HUES6 (cell line): Measurements from ENCODE around the gene WSCD2.

Experiments
- H3K27ac ChIP-seq: 2 replicates; pipeline ENCODE4 v1.7.0; 2013; ENCODE audit warnings: low read depth, mild to moderate bottlenecking, low read length, inconsistent platforms
- H3K27me3 ChIP-seq: 2 replicates; pipeline ENCODE4 v1.6.1; 2013; ENCODE audit warnings: low read length; ENCODE audit not compliant: control insufficient read depth, insufficient read depth
- H3K36me3 ChIP-seq: 2 replicates; pipeline ENCODE4 v1.6.1; 2013; ENCODE audit warnings: low read length; ENCODE audit not compliant: control insufficient read depth, insufficient read depth
- H3K4me1 ChIP-seq: 2 replicates; pipeline ENCODE4 v1.6.1; 2013; ENCODE audit warnings: low read length; ENCODE audit not compliant: control insufficient read depth, insufficient read depth
- H3K4me3 ChIP-seq: 2 replicates; pipeline ENCODE4 v1.5.1; 2013; ENCODE audit warnings: low read depth, low read length
- H3K9ac ChIP-seq: one replicate; pipeline ENCODE4 v1.6.1; 2013; ENCODE audit warnings: mild to moderate bottlenecking, low read length
- H3K9me3 ChIP-seq: 2 replicates; pipeline ENCODE4 v1.6.1; 2013; ENCODE audit warnings: low read depth, low read length; ENCODE audit not compliant: control insufficient read depth, insufficient read depth

Gene WSCD2

GRCh38 chr12:108097160-108097911 lies 31.8 kb upstream of the WSCD2 start:
- no peak overlapping the region for H3K4me3 ChIP-seq
- H3K9ac ChIP-seq = no peak overlapping the region
- peaks cover 15% of the 10 kb centered on the region for H3K4me1 ChIP-seq
- H3K9me3 ChIP-seq = no peaks in the 10 kb centered on the region
- H3K27me3 ChIP-seq = no peaks in the 10 kb centered on the region
- no peaks in the 10 kb centered on the region for H3K36me3 ChIP-seq
- H3K27ac ChIP-seq = no peak overlapping the region

GRCh38 chr12:108098374-108098773 lies 30.7 kb upstream of the WSCD2 start:
- Histone ChIP-seq H3K9me3 (no peaks in the 10 kb centered on the region), H3K36me3 (no peaks in the 10 kb centered on the region), H3K9ac (no peak overlapping the region), H3K27me3 (no peaks in the 10 kb centered on the region), H3K27ac (no peak overlapping the region), H3K4me3 (no peak overlapping the region), H3K4me1 (peaks cover 15% of the 10 kb centered on the region)

GRCh38 chr12:108099073-108099472 lies 30.0 kb upstream of the WSCD2 start:
- no peaks in the 10 kb centered on the region for H3K27me3 ChIP-seq
- H3K4me3 ChIP-seq = no peak overlapping the region
- no peak overlapping the region for H3K27ac ChIP-seq
- peaks cover 15% of the 10 kb centered on the region for H3K4me1 ChIP-seq
- H3K9ac ChIP-seq = no peak overlapping the region
- H3K36me3 ChIP-seq = no peaks in the 10 kb centered on the region
- no peaks in the 10 kb centered on the region for H3K9me3 ChIP-seq

GRCh38 chr12:108099778-108100489 lies 29.2 kb upstream of the WSCD2 start:
- Histone ChIP-seq H3K9me3 (no peaks in the 10 kb centered on the region), H3K27ac (no peak overlapping the region)

DNA sequence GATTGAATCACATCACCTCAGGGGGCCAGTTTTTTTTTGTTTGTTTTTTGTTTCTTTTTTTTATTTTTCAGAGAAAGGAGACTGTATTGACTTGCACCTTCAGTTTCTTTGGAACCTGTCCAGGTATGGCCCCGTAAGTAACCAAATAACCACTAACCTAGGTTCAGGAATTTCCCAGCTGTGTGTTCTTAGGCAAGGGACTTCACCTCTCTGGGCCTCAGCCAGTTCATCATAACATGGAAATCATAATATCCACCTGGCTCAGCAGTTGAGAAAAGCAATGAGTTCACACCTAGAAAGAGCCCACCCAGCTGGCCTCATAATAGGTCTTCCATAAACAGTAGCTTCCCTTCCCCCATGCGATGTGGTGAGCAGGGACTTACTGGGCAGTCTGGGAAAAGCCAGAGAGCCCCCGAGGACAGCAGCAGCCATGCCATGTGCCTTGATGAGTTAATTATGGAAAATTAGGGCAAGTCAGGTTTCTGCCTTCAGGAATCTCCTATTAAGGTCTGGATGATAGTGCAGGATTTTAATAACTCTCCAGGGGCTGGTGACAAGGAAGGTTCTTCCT lies 27.4 kb upstream of the WSCD2 start:
- no peak overlapping the region for H3K4me3 ChIP-seq
- H3K27ac ChIP-seq = no peak overlapping the region
- H3K9ac ChIP-seq = no peak overlapping the region
- H3K9me3 ChIP-seq = no peaks in the 10 kb centered on the region
- no peaks in the 10 kb centered on the region for H3K27me3 ChIP-seq
- no peaks in the 10 kb centered on the region for H3K36me3 ChIP-seq
- H3K4me1 ChIP-seq = peaks cover 15% of the 10 kb centered on the region

More at GRCh38 chr12:108099778-108100489, 29.2 kb upstream of the WSCD2 start:
- H3K4me1 ChIP-seq = peaks cover 15% of the 10 kb centered on the region
- no peaks in the 10 kb centered on the region for H3K27me3 ChIP-seq
- H3K9ac ChIP-seq = no peak overlapping the region
- no peak overlapping the region for H3K4me3 ChIP-seq
- no peaks in the 10 kb centered on the region for H3K36me3 ChIP-seq

GRCh38 chr12:108102363-108102762 lies 26.7 kb upstream of the WSCD2 start:
- Histone ChIP-seq H3K27ac (no peak overlapping the region), H3K4me3 (no peak overlapping the region), H3K36me3 (no peaks in the 10 kb centered on the region), H3K4me1 (peaks cover 15% of the 10 kb centered on the region), H3K27me3 (no peaks in the 10 kb centered on the region), H3K9ac (no peak overlapping the region), H3K9me3 (no peaks in the 10 kb centered on the region)

- H3K36me3 ChIP-seq = no peaks in the 10 kb centered on the region
- no peaks in the 10 kb centered on the region for H3K9me3 ChIP-seq
- no peak overlapping the region for H3K4me3 ChIP-seq
- peaks cover 15% of the 10 kb centered on the region for H3K4me1 ChIP-seq
- no peak overlapping the region for H3K27ac ChIP-seq
- H3K9ac ChIP-seq = no peak overlapping the region
- H3K27me3 ChIP-seq = no peaks in the 10 kb centered on the region
These were observed 26.0 kb upstream of the WSCD2 start for GRCh38 chr12:108103087-108103486.

DNA sequence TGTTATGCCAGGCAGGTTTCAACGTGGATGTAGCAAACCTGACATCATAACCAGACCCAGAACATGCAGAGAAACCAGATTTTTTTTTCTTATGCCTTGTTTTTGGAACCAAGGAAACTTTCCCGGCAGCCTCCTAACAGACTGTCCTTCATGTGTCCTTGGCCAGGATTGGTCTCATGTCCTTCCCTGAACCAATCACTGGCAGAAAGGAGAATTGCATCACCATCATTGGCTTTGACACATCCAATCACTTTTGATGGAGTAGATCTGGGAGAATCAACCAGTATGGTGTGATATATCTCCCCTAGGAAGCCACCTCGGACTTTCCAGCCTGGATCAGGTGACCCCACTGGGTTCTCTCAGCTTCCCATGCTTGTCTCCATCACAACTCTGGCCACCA lies 25.6 kb upstream of the WSCD2 start:
- peaks cover 15% of the 10 kb centered on the region for H3K4me1 ChIP-seq
- no peak overlapping the region for H3K9ac ChIP-seq
- no peak overlapping the region for H3K4me3 ChIP-seq
- no peaks in the 10 kb centered on the region for H3K36me3 ChIP-seq
- no peak overlapping the region for H3K27ac ChIP-seq
- H3K27me3 ChIP-seq = no peaks in the 10 kb centered on the region
- no peaks in the 10 kb centered on the region for H3K9me3 ChIP-seq

DNA sequence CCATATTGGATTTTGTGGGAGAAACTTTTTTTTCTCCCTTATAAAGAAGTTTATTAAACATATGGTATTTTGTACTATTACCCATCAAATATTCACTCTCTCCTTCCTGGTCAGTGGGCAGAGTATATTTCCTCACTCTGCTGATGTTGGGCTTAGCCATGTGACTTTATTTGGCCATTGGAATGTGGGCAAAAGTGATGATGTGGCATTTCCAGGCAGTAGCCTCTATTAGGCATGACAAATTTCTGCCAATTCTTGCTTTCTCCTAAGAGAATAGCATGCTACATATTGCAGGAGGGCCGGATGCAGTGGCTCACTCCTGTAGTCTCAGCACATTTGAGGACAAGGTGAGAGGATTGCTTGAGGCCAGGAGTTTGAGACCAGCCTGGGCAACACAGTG lies 24.4 kb upstream of the WSCD2 start:
- Histone ChIP-seq H3K27ac (no peak overlapping the region), H3K27me3 (no peaks in the 10 kb centered on the region), H3K9ac (no peak overlapping the region), H3K9me3 (no peaks in the 10 kb centered on the region), H3K4me1 (peaks cover 15% of the 10 kb centered on the region), H3K36me3 (no peaks in the 10 kb centered on the region), H3K4me3 (no peak overlapping the region)

- H3K4me1 ChIP-seq = peaks cover 3% of the 10 kb centered on the region; the same call in 1 of the 2 replicates
- no peak overlapping the region for H3K9ac ChIP-seq
- H3K27ac ChIP-seq = no peak overlapping the region
- H3K36me3 ChIP-seq = no peaks in the 10 kb centered on the region
- H3K9me3 ChIP-seq = no peaks in the 10 kb centered on the region
- no peak overlapping the region for H3K4me3 ChIP-seq
- no peaks in the 10 kb centered on the region for H3K27me3 ChIP-seq
These were observed 22.5 kb upstream of the WSCD2 start for GRCh38 chr12:108106599-108106998.

DNA sequence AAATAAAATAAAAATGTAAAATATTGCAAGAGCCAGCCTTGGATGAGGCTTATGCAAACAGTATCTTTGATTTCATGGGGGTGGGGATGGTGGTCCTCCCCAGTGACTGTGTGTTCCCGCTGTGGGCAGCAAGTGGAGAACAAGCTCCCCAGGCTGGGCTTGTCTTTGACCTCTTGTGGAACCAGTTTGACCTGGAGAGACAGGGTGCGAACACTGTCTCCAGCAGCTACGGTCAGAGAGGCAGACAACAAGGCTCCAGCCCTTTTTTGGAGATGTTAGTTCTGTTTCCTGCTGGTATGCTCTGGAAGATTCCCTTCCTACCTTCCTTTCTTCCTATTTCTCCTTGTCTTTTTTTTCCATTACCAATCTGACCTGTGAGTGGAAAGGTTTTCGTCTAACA lies 21.8 kb upstream of the WSCD2 start:
- Histone ChIP-seq H3K36me3 (no peaks in the 10 kb centered on the region), H3K27ac (no peak overlapping the region), H3K4me3 (no peak overlapping the region), H3K27me3 (no peaks in the 10 kb centered on the region), H3K9me3 (no peaks in the 10 kb centered on the region), H3K9ac (no peak overlapping the region), H3K4me1 (peaks cover 2% of the 10 kb centered on the region)
